NB4 (cell line): Measurements from ENCODE around the gene EIF3B.

Experiments used
- CTCF ChIP-seq: IDR thresholded peaks from one replicate; pipeline ENCODE4 v1.5.1; 2012; ENCODE audit warnings: low read depth, low read length
- POLR2A ChIP-seq: IDR thresholded peaks from 2 replicates; pipeline ENCODE4 v1.6.1; 2011; ENCODE audit warnings: mild to moderate bottlenecking; ENCODE audit not compliant: insufficient read length; ENCODE audit errors: extremely low read depth

- TF ChIP-seq POLR2A (no peak), CTCF (no peak)
These were observed 24.1 kb upstream of the EIF3B start for GRCh38 chr7:2330493-2330892.
